Natural killer cell (primary cell): ENCODE data around the gene HIF1A. TPM values are rescaled to one million over a fixed set of nuclear protein-coding genes. Genes with fewer than 3 reads are reported as not detected.

ENCODE experiments used
- ATAC-seq, 3 donors: fragments of 150-1000 bp in 2 of 3; fragments of 200-7000 bp in 1 of 3; cut with Tn5 transposase; 1 replicate in 1 of 3; 2 replicates in 2 of 3; pipeline ENCODE4 v1.10.0; 2021; ENCODE audit warnings: mild to moderate bottlenecking in 2 of 3, moderate library complexity in 2 of 3
- DNase-seq, 2 donors: peaks; one replicate each; pipeline versions ENCODE4 v3.0.0 to v3.0.0-alpha.2; 2013 to 2021; ENCODE audit warnings: mixed read lengths in 1 of 2
- H3K27ac ChIP-seq: one replicate; pipeline ENCODE4 v1.5.1; 2013; ENCODE audit warnings: mild to moderate bottlenecking, low read length
- H3K27me3 ChIP-seq: one replicate; pipeline ENCODE4 v1.6.1; 2013; ENCODE audit warnings: low read length; ENCODE audit not compliant: control insufficient read depth, insufficient read depth
- H3K36me3 ChIP-seq: one replicate; pipeline ENCODE4 v1.6.1; 2013; ENCODE audit warnings: low read length; ENCODE audit not compliant: control insufficient read depth, insufficient read depth
- H3K4me1 ChIP-seq: one replicate; pipeline ENCODE4 v1.6.1; 2013; ENCODE audit warnings: low read length; ENCODE audit not compliant: control insufficient read depth, insufficient read depth
- H3K4me3 ChIP-seq: one replicate; pipeline ENCODE4 v1.5.1; 2013; ENCODE audit warnings: low read length
- H3K9me3 ChIP-seq: one replicate; pipeline ENCODE4 v1.6.1; 2013; ENCODE audit warnings: low read length; ENCODE audit not compliant: control insufficient read depth, insufficient read depth
- H3K27ac Mint-ChIP-seq, 2 donors: one replicate each; pipeline ENCODE4 v1.8.0; 2022; ENCODE audit warnings: mild to moderate bottlenecking in 2 of 2, mixed read lengths in 2 of 2, moderate library complexity in 1 of 2
- H3K27me3 Mint-ChIP-seq, 2 donors: one replicate each; pipeline ENCODE4 v1.8.0; 2022; ENCODE audit warnings: low read depth in 2 of 2, mixed read lengths in 2 of 2
- H3K36me3 Mint-ChIP-seq: one replicate; pipeline ENCODE4 v1.8.0; 2022; ENCODE audit warnings: mixed read lengths
- H3K4me1 Mint-ChIP-seq, 2 donors: one replicate each; pipeline ENCODE4 v1.8.0; 2022; ENCODE audit warnings: mixed read lengths in 2 of 2
- H3K4me3 Mint-ChIP-seq: one replicate; pipeline ENCODE4 v1.8.0; 2022; ENCODE audit warnings: mild to moderate bottlenecking, moderate library complexity, mixed read lengths
- H3K9me3 Mint-ChIP-seq, 2 donors: one replicate each; pipeline ENCODE4 v1.8.0; 2022; ENCODE audit warnings: mixed read lengths in 2 of 2
- WGBS: methylation state at CpG from one replicate; pipeline ENCODE4 v1.1.7; 2013; ENCODE audit warnings: missing lambda C conversion rate; ENCODE audit not compliant: insufficient coverage; 5-methylcytosine and 5-hydroxymethylcytosine counted together
- intact Hi-C: fragments of 100-400 bp; cut with micrococcal nuclease; formaldehyde crosslinking; loops from one replicate; pipeline ENCODE4 v1.14.2; 2022
- total RNA-seq, 4 donors: library from RNA; stranded (reverse); fragments of 120-200 nt in 1 of 4; gene quantifications; one replicate each; pipeline versions ENCODE4 v1.2.3 to v1.2.4, GENCODE V29; 2013 to 2022
- TF ChIP-seq, protein P1 (sequence below): fragments of 200-600 bp; IDR thresholded peaks from one replicate; pipeline ENCODE4 v1.8.0; 2022; ENCODE audit warnings: antibody characterized with exemption

The HIF1A gene
- total RNA-seq, 3 donors from 2014 or later (not counting 1 experiment from before 2014, with no cell fraction given): 174 to 184 (median 177) TPM

- no peaks in the 10 kb centered on the region for H3K9me3 ChIP-seq
- intact Hi-C loops: loop anchor here (10.0 kb wide), 1 partner anchor 54 kb away; the partner anchor contains the start of gene HIF1A
- H3K4me3 ChIP-seq: no peak overlapping the region
- DNase-seq (no peak), ATAC-seq (no peak)
- H3K4me1 ChIP-seq: peaks cover 3% of the 10 kb centered on the region
- Mint-ChIP-seq H3K36me3 (peaks cover 9% of the 10 kb centered on the region), H3K27ac (peak overlapping the region in 1 of 2 donors; percentile 71), H3K27me3 (no peaks in the 10 kb centered on the region), H3K4me1 (peaks cover 6 to 9% of the 10 kb centered on the region in 2 donors), H3K9me3 (no peaks in the 10 kb centered on the region), H3K4me3 (peak overlapping the region; percentile 90)
- H3K27ac ChIP-seq: no peak overlapping the region
- WGBS: 80% methylated on average over 3 of the region's 3 CpGs
- peaks cover 32% of the 10 kb centered on the region for H3K36me3 ChIP-seq
- TF ChIP-seq, protein P1, sequence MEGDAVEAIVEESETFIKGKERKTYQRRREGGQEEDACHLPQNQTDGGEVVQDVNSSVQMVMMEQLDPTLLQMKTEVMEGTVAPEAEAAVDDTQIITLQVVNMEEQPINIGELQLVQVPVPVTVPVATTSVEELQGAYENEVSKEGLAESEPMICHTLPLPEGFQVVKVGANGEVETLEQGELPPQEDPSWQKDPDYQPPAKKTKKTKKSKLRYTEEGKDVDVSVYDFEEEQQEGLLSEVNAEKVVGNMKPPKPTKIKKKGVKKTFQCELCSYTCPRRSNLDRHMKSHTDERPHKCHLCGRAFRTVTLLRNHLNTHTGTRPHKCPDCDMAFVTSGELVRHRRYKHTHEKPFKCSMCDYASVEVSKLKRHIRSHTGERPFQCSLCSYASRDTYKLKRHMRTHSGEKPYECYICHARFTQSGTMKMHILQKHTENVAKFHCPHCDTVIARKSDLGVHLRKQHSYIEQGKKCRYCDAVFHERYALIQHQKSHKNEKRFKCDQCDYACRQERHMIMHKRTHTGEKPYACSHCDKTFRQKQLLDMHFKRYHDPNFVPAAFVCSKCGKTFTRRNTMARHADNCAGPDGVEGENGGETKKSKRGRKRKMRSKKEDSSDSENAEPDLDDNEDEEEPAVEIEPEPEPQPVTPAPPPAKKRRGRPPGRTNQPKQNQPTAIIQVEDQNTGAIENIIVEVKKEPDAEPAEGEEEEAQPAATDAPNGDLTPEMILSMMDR: no peak
- no peaks in the 10 kb centered on the region for H3K27me3 ChIP-seq
Observed at GRCh38 chr14:61749264-61749663, 54.0 kb downstream of the HIF1A start.

GRCh38 chr14:61749867-61750266 lies 54.6 kb downstream of the HIF1A start:
- Histone ChIP-seq H3K27ac (no peak overlapping the region), H3K4me1 (peaks cover 3% of the 10 kb centered on the region), H3K27me3 (no peaks in the 10 kb centered on the region), H3K9me3 (no peaks in the 10 kb centered on the region), H3K36me3 (peaks cover 28% of the 10 kb centered on the region), H3K4me3 (no peak overlapping the region)
- no peak for DNase-seq
- H3K4me3 Mint-ChIP-seq: peak overlapping the region; percentile 90
- peaks cover 9% of the 10 kb centered on the region for H3K36me3 Mint-ChIP-seq
- peak overlapping the region in 1 of 2 donors; percentile 71 for H3K27ac Mint-ChIP-seq
- TF ChIP-seq, protein P1: no peak
- intact Hi-C loops: loop anchor here (10.0 kb wide), 1 partner anchor 55 kb away; the partner anchor contains the start of gene HIF1A
- peaks cover 6 to 9% of the 10 kb centered on the region in 2 donors for H3K4me1 Mint-ChIP-seq
- 97% methylated on average over 3 of the region's 3 CpGs for WGBS
- H3K9me3 Mint-ChIP-seq: no peaks in the 10 kb centered on the region
- H3K27me3 Mint-ChIP-seq: peaks cover 2 to 6% of the 10 kb centered on the region in 2 donors
- ATAC-seq: no peak

DNA sequence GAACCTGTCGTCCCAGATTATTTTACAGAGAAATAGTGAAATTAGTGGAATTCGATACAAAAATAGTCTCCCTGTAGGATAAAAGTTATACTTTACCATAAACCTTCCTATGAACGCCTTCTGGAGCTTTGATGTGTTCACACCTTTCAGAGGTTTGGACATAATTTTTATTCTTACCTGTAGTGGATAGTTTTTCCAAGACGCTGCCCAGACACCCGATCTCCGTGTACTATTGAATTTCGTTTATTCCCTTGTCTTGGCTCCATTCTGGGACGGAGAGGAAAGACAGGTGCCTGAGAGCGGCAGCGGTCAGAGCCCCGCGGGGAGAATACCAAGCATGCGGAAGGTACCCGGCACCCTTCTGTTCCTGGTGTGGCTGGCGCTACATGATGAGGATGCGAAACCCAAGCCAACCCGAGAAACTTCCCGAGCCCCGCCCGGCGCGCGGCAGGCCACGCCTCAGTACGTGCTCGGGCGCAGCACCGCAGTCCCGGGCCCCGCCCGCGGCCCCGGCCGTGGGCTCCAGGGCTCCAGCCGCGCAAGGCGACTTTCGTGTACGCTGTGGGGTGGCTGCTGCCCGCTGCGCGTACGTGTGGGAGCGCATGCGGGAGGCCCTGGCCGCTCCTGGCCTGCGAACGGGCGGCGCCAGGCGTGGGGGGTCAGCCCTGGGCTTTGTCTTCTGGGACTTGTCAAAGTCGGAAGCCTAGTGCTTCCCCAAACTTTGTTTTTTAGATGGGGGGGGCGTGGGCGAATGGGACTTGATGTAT lies 55.6 kb downstream of the HIF1A start:
- no peaks in the 10 kb centered on the region for H3K9me3 ChIP-seq
- WGBS: under 1% methylated on average over 52 of the region's 54 CpGs

More for the DNA sequence above, 55.6 kb downstream of the HIF1A start:
- ATAC-seq (peak; percentile 86 to 95 (median 93)), DNase-seq (peak; percentile 53 to 89)
- Histone ChIP-seq H3K4me1 (peaks cover 3% of the 10 kb centered on the region), H3K27ac (peak overlapping the region; percentile 49), H3K4me3 (peak overlapping the region; percentile 51), H3K27me3 (no peaks in the 10 kb centered on the region), H3K36me3 (peaks cover 20% of the 10 kb centered on the region)
- TF ChIP-seq, protein P1: no peak
- Mint-ChIP-seq H3K27ac (peak overlapping the region; percentile 71 to 74), H3K36me3 (peaks cover 9% of the 10 kb centered on the region), H3K4me3 (peak overlapping the region; percentile 90), H3K4me1 (peaks cover 6 to 9% of the 10 kb centered on the region in 2 donors), H3K27me3 (peaks cover 6 to 11% of the 10 kb centered on the region in 2 donors), H3K9me3 (no peaks in the 10 kb centered on the region)
- intact Hi-C loops: no loop called here
